ENCODE measurements around the gene GNB3. TPM values are rescaled to one million over a fixed set of nuclear protein-coding genes. Genes with fewer than 3 reads are reported as not detected.
A peak's percentile ranks its signal among the peaks of the same experiment; 100 is the strongest.

GNB3 gene
- total RNA-seq, 1 donor from 2014 or later, result 16.6 TPM

DNA sequence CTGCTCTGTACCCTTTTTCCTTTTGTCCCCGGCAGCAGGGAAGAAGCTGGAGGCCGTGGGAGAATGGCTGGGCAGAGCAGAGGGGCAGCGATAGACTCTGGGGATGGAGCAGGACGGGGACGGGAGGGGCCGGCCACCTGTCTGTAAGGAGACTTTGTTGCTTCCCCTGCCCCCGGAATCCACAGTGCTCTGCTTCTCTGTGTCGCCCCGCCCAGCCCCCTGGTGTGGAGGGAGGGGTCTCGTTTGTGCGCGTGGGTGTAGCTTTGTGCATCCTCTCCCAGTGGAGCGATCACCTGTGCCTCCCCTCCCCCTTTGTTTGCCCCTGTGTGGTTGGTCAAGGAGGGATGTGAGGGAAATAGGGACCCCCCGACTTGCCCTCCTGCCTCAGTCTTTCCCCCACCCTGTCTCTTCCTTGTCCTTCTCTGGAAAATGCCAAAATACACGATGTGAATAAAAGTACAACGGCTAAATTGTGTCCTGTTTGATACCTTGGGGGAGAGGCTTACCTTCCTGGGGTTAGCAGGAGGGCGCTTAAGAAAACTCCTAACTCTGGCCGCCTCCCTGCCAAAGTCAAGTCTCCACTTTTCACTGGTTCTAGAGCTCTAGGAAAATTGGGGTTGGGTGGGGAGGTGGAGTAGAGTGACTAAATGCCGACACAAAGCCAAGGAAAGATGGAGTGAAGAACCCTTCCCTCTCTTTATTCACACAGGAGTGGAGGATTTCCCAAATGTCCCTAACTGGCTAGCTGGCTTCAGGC, 25.6 kb downstream of the GNB3 start:
- Mint-ChIP-seq H3K9me3 (ENCODE audit: unreplicated experiment) (no peaks in the 10 kb centered on the region), H3K27me3 (ENCODE audit: low read depth, unreplicated experiment) (no peaks in the 10 kb centered on the region), H3K4me1 (ENCODE audit: low read depth, unreplicated experiment) (peaks cover 18% of the 10 kb centered on the region), H3K4me3 (ENCODE audit: unreplicated experiment) (peak overlapping the region; percentile 87), H3K36me3 (ENCODE audit: low read depth, unreplicated experiment) (peaks cover 41% of the 10 kb centered on the region), H3K27ac (ENCODE audit: unreplicated experiment) (no peak overlapping the region)
- Histone ChIP-seq H3K9ac (ENCODE audit: low read length) (peak overlapping the region; percentile 92), H2AFZ (ENCODE audit: low read depth, low read length) (peak overlapping the region; percentile 76), H3K4me1 (ENCODE audit: insufficient read depth, low read length) (peaks cover 28% of the 10 kb centered on the region), H3K4me2 (ENCODE audit: low read length) (peak overlapping the region; percentile 94), H3K79me2 (ENCODE audit: insufficient read depth, low read length) (peaks cover 39% of the 10 kb centered on the region), H3K9me3 (ENCODE audit: insufficient read depth, low read depth, low read length) (no peaks in the 10 kb centered on the region), H4K20me1 (ENCODE audit: insufficient read depth, low read length) (peaks cover 39% of the 10 kb centered on the region), H3K27me3 (ENCODE audit: insufficient read depth, low read length) (no peaks in the 10 kb centered on the region), H3K4me3 (ENCODE audit: insufficient read depth, low read depth, low read length) (peak overlapping the region; percentile 64), H3K36me3 (ENCODE audit: insufficient read depth, low read length) (peaks cover 27% of the 10 kb centered on the region), H3K27ac (ENCODE audit: low read depth, low read length) (peak overlapping the region; percentile 68)
- no peak for DNase-seq (ENCODE audit: low read depth)
- FAIRE-seq, result peak; percentile 9
- TF ChIP-seq EZH2 (IDR thresholded peaks at IDR 0.05; ENCODE audit: insufficient read depth, low read length) (no peak), CTCF (IDR thresholded peaks at IDR 0.05; ENCODE audit: insufficient read depth, low read depth, low read length) (no peak)

- Mint-ChIP-seq H3K4me3 (ENCODE audit: unreplicated experiment) (peak overlapping the region; percentile 87), H3K36me3 (ENCODE audit: low read depth, unreplicated experiment) (peaks cover 42% of the 10 kb centered on the region), H3K4me1 (ENCODE audit: low read depth, unreplicated experiment) (peaks cover 21% of the 10 kb centered on the region), H3K27ac (ENCODE audit: unreplicated experiment) (peak overlapping the region; percentile 53), H3K27me3 (ENCODE audit: low read depth, unreplicated experiment) (no peaks in the 10 kb centered on the region), H3K9me3 (ENCODE audit: unreplicated experiment) (no peaks in the 10 kb centered on the region)
- peak overlapping the region; percentile 64 for H3K4me3 ChIP-seq (ENCODE audit: insufficient read depth, low read depth, low read length)
- peak overlapping the region; percentile 76 for H2AFZ ChIP-seq (ENCODE audit: low read depth, low read length)
- DNase-seq (ENCODE audit: low read depth) (no peak), FAIRE-seq (no peak)
- H3K27ac ChIP-seq (ENCODE audit: low read depth, low read length), result peak overlapping the region; percentile 68
- peaks cover 45% of the 10 kb centered on the region for H4K20me1 ChIP-seq (ENCODE audit: insufficient read depth, low read length)
- peak overlapping the region; percentile 94 for H3K4me2 ChIP-seq (ENCODE audit: low read length)
- H3K9ac ChIP-seq (ENCODE audit: low read length), result peak overlapping the region; percentile 92
- H3K36me3 ChIP-seq (ENCODE audit: insufficient read depth, low read length), result peaks cover 27% of the 10 kb centered on the region
- H3K79me2 ChIP-seq (ENCODE audit: insufficient read depth, low read length), result peaks cover 45% of the 10 kb centered on the region
- H3K9me3 ChIP-seq (ENCODE audit: insufficient read depth, low read depth, low read length), result no peaks in the 10 kb centered on the region
- H3K27me3 ChIP-seq (ENCODE audit: insufficient read depth, low read length), result no peaks in the 10 kb centered on the region
- TF ChIP-seq EZH2 (IDR thresholded peaks at IDR 0.05; ENCODE audit: insufficient read depth, low read length), result no peak
- no peak for TF ChIP-seq CTCF (IDR thresholded peaks at IDR 0.05; ENCODE audit: insufficient read depth, low read depth, low read length)
- peaks cover 34% of the 10 kb centered on the region for H3K4me1 ChIP-seq (ENCODE audit: insufficient read depth, low read length)
These were observed 26.2 kb downstream of the GNB3 start for GRCh38 chr12:6866920-6867412.

Data from astrocyte (in vitro differentiated cells and primary cell).